Measurements from ENCODE around the gene HACD2. TPM values are rescaled to one million over a fixed set of nuclear protein-coding genes. Genes with fewer than 3 reads are reported as not detected.

HACD2 gene, protein sequence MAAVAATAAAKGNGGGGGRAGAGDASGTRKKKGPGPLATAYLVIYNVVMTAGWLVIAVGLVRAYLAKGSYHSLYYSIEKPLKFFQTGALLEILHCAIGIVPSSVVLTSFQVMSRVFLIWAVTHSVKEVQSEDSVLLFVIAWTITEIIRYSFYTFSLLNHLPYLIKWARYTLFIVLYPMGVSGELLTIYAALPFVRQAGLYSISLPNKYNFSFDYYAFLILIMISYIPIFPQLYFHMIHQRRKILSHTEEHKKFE
- total RNA-seq (2014; rRNA removed) (43.8 and 47.3 TPM in 2 replicates), Bru-seq, nascent RNA (percentile 85 among the genes with signal in this experiment), BruChase-seq, experiment 1, labeled RNA remaining after a 6-hour chase (percentile 84 among the genes with signal in this experiment), BruChase-seq, experiment 2, labeled RNA remaining after a 2-hour chase (percentile 82 among the genes with signal in this experiment)
- long read RNA-seq, full-length matches to known transcripts = 3 of 53 reads
- long read RNA-seq, partial matches to known transcripts = 6 of 53 reads
- long read RNA-seq, other reads (novel, unspliced or antisense) = 44 of 53 reads

DNA sequence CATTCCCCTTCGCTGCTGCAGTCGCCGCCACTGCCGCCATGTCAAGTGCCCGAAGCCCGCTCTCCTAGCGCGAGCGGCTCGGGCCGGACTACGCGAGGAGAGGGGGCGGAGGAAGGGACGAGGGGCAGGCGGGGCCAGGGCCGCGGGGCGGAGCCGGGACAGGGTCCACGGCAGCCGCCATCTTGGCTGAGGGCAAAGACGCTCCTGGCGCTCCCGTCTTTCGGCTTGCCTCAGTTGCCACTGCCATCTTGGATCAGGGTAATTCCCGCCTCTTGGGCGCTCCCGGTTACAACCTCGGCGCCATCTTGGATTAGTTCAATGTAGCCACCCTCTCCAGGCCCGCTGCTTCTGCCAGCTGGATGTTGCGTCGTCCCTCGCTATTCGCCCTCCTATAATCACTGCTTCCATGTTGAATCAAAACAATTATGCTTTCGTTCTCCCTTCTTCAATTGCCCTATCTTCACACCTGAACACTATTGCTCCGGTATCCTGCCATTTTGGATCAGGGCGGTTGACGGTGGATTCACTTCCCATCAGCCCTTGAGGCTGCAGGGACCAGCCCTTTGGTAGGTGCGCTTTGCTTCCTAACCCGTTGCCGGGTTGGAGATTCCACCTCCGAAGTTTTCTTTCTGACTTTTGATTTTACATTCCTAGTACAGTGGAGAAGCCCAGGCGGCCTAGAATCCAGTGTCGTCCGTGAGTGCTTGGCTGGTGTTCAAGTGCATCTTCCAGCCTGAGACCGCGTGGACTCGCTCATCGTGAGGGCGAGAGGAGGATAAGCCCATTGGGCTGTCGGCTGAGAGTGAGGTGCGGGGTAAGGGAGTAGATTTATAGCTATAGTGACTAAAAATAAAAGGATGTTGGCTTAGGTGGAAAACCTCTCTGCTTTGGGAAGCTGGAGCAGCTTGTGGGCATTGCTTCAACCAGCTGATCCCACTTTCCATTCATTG is at the start of gene HACD2:
HACD2 (minus strand) TSS at position 66 of the 950 bp plus-strand sequence; CDS start at position 40, 26 bp downstream.
- intact Hi-C loops (cut with micrococcal nuclease) = loop anchor here (1.0 to 5.0 kb wide), 4 partner anchors 17 to 147 kb away; no protein-coding TSS in a partner anchor
- Histone ChIP-seq H3K79me2 (ENCODE audit: low read length) (peaks cover 65% of the 10 kb centered on the region), H3K4me3 (ENCODE audit: low read length) (peak within 1 kb of the TSS; percentile 85), H3F3A (ENCODE audit: low read length, unreplicated experiment) (no peaks in the 10 kb centered on the region), H2AFZ (ENCODE audit: low read length) (peak within 1 kb of the TSS; percentile 87), H3K9me2 (replicated peaks; ENCODE audit: low read length) (no peaks in the 10 kb centered on the region), H3K36me3 (ENCODE audit: low read depth, low read length) (peaks cover 31% of the 10 kb centered on the region), H3K27ac (ENCODE audit: low read length) (peak within 1 kb of the TSS; percentile 83), H3K4me2 (ENCODE audit: low read length) (peak within 1 kb of the TSS; percentile 90), H3K4me1 (ENCODE audit: insufficient read depth, low read length) (peaks cover 35% of the 10 kb centered on the region), H3K9ac (ENCODE audit: low read length) (peak within 1 kb of the TSS; percentile 81), H3K27me3 (ENCODE audit: low read length) (no peaks in the 10 kb centered on the region), H3K9me3 (ENCODE audit: low read length) (0 out of 2 replicates have a peak, but pooled peaks cover 7% of the 10 kb centered on the region), H4K20me1 (ENCODE audit: low read length) (peaks cover 16% of the 10 kb centered on the region)
- CTCF ChIA-PET = no interaction called here
- TF ChIP-seq, protein P1, sequence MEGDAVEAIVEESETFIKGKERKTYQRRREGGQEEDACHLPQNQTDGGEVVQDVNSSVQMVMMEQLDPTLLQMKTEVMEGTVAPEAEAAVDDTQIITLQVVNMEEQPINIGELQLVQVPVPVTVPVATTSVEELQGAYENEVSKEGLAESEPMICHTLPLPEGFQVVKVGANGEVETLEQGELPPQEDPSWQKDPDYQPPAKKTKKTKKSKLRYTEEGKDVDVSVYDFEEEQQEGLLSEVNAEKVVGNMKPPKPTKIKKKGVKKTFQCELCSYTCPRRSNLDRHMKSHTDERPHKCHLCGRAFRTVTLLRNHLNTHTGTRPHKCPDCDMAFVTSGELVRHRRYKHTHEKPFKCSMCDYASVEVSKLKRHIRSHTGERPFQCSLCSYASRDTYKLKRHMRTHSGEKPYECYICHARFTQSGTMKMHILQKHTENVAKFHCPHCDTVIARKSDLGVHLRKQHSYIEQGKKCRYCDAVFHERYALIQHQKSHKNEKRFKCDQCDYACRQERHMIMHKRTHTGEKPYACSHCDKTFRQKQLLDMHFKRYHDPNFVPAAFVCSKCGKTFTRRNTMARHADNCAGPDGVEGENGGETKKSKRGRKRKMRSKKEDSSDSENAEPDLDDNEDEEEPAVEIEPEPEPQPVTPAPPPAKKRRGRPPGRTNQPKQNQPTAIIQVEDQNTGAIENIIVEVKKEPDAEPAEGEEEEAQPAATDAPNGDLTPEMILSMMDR (conservative IDR thresholded peaks at IDR 0.05; ENCODE audit: low read depth, low read length) = no peak
- no peak for TF ChIP-seq EZH2 (IDR thresholded peaks at IDR 0.05; ENCODE audit: low read length, unreplicated experiment)
- TF ChIP-seq EZH2phosphoT487 (IDR thresholded peaks at IDR 0.05; ENCODE audit: borderline replicate concordance, low read length) = no peak
- DNase-seq (peak; percentile 99), ATAC-seq (peak; percentile 86)
- no TSS peak for BruUV-seq (replicated peaks)
- POLR2A ChIA-PET (ENCODE audit: unreplicated experiment) = interaction anchor here (0.5 to 0.7 kb wide), 2 partner anchors 16 to 1322 kb away, joined by 3 to 5 read pairs; no protein-coding TSS in a partner anchor

DNA sequence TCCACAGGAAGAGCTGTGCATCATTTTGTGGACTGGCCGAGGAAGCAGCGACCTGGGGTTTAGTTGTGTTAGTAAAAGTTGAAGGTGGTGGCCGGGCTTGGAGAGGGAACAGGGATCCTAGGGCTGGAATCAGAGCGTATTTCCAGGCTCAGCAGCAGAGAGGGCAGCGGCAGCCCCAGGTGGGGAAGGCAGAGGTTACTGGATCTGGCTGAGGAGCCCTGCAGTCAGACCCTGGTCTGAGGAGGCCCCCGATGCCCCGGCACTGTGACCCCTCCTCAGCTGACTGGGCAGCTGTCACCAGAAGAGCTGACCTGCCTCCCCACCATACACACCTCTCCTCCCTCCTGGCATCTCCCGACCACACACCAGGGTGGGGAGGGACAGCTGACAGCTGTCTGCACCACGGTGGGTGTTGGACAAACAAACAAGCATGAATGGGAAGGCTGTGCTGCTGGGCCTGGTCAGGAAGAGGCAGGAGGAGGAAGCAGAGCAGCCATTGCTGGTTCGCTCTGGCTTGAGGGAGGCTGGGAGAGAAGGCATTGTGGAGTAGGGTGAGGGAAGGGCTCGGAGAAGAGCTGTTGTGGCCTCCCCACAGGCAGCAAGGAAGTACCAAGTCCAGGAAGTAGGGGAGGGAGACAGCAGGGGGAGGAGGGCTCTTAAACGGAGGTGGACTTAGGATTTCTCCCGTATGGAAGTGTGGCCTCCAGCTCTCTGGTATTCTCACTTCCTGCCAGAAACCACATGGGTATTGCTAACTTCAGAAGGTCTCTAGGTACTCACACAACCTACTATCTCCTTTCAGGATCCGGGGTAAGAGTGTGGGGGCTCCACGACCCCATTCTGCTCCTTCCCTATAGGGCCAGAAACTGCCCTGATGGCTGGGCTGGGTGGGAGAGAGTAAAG is 49.5 kb upstream of the HACD2 start:
- TF ChIP-seq, protein P1 (conservative IDR thresholded peaks at IDR 0.05; ENCODE audit: low read depth, low read length) = no peak
- TF ChIP-seq EZH2phosphoT487 (IDR thresholded peaks at IDR 0.05; ENCODE audit: borderline replicate concordance, low read length) (no peak), EZH2 (IDR thresholded peaks at IDR 0.05; ENCODE audit: low read length, unreplicated experiment) (no peak)
- Histone ChIP-seq H3K9ac (ENCODE audit: low read length) (no peak overlapping the region), H3K79me2 (ENCODE audit: low read length) (no peaks in the 10 kb centered on the region), H3K27ac (ENCODE audit: low read length) (no peak overlapping the region), H3F3A (ENCODE audit: low read length, unreplicated experiment) (no peaks in the 10 kb centered on the region), H3K9me3 (ENCODE audit: low read length) (no peaks in the 10 kb centered on the region), H3K4me3 (ENCODE audit: low read length) (no peak overlapping the region), H3K4me1 (ENCODE audit: insufficient read depth, low read length) (peaks cover 9% of the 10 kb centered on the region; the same call in 1 of the 2 replicates), H4K20me1 (ENCODE audit: low read length) (no peaks in the 10 kb centered on the region), H3K36me3 (ENCODE audit: low read depth, low read length) (no peaks in the 10 kb centered on the region), H2AFZ (ENCODE audit: low read length) (no peak overlapping the region), H3K27me3 (ENCODE audit: low read length) (no peaks in the 10 kb centered on the region), H3K9me2 (replicated peaks; ENCODE audit: low read length) (no peaks in the 10 kb centered on the region), H3K4me2 (ENCODE audit: low read length) (no peak overlapping the region)
- BruUV-seq (replicated peaks) = no TSS peak
- DNase-seq (no peak), ATAC-seq (no peak)
- intact Hi-C loops (cut with micrococcal nuclease) = no loop called here
- CTCF ChIA-PET = no interaction called here
- POLR2A ChIA-PET (ENCODE audit: unreplicated experiment) = no interaction called here
